COR-L47 (cell line): ENCODE measurements around the gene LRIG1.

Experiments
- DNase-seq: peaks from one replicate; lab custom pipeline; 2025; lab: John Stamatoyannopoulos, UW

LRIG1 gene

GRCh38 chr3:66486646-66487045 is 14.2 kb downstream of the LRIG1 start:
- no peak for DNase-seq

DNA sequence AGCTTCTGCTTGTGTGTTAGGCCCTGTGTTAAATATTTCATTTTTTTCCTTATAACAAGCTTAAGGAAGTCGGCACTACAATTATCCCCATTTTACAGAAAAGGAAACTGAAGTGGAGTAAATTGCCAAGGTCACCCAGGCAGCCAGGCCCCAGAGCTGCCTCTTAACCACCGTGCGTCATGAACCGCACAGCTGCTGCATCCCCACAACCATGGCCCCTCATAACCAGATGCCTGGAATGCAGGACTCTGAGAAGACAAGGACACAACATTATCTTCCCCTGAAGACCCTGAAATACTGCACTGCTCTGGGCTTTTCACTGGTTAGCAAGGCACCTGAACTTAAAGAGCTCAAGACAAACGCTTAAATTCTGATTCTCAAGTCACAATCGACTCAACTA is 14.6 kb downstream of the LRIG1 start:
- no peak for DNase-seq

DNA sequence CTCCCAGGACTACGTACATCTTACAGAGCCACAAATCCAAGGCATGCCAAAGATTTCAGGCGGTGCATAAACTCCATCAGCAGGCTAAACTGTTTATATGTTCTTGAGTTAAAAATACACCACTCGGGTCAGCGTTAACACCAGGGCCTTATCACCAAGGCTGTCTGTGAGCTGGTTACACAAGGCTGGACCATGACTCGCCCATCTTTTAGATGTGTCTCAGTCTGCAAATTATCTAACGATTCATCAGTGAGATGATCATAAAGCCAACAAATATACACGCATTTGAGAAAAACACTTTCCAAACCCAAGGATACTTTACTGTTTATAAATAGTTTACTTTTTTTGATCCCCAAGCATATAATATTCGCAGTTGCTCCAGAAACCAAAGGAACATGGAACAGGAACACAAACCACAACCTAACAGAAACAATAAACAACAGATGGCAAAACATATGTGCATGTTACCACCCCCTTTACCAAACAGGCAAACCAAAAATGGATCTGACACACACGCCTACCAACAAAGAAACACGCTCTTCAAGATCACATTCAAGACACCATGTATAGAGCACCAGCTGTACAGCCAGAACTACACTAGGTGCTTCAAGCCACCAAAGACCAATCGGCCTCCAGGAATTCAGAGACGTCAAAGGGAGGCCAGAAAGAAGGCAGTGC is 15.4 kb downstream of the LRIG1 start:
- DNase-seq: no peak

GRCh38 chr3:66484106-66484844 is 16.5 kb downstream of the LRIG1 start:
- no peak for DNase-seq

DNA sequence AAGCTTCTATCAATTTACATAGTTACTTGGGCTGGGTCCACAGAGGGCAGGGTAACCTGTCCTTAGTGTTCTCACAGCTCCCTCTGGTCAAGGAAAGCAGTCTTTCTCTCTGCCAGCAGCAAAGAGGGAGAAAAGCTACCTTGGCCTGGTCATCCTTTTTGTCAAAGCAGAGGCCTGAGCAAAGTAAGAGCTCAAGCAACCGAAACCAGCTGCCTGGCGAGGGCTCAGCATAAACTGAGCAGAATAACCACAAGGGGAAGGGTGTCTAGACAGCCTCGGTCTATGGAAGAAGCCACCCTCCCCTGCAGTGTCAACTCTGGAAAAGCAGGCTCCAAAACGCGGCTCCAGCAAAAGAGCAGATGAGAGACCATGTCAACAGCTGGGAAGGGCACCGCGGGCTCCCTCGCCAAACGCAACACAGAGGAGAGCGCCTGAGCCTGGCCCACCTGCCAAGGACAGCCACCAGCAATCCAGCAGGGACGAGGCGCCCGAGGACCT is 17.4 kb downstream of the LRIG1 start:
- no peak for DNase-seq

- no peak for DNase-seq
Observed at GRCh38 chr3:66483006-66483405, 17.8 kb downstream of the LRIG1 start.

DNA sequence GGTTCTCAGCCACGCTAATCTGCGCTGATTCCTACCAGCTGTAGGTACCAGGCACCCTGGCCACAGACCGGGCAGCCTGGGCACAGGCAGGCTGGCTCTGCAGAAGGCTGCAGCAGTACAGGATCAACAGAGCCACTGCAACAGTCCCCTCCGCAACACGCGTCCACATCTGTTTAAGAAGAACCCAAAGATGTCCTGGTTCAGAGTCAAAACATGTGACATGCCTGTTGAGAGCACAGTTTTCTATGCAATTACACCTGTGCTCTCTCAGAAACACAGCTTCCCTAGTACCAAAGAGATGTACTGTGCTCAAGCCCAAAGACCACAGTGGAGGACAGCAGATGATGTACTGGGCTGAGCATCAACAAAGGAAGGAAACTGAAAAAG is 18.8 kb downstream of the LRIG1 start:
- no peak for DNase-seq

DNA sequence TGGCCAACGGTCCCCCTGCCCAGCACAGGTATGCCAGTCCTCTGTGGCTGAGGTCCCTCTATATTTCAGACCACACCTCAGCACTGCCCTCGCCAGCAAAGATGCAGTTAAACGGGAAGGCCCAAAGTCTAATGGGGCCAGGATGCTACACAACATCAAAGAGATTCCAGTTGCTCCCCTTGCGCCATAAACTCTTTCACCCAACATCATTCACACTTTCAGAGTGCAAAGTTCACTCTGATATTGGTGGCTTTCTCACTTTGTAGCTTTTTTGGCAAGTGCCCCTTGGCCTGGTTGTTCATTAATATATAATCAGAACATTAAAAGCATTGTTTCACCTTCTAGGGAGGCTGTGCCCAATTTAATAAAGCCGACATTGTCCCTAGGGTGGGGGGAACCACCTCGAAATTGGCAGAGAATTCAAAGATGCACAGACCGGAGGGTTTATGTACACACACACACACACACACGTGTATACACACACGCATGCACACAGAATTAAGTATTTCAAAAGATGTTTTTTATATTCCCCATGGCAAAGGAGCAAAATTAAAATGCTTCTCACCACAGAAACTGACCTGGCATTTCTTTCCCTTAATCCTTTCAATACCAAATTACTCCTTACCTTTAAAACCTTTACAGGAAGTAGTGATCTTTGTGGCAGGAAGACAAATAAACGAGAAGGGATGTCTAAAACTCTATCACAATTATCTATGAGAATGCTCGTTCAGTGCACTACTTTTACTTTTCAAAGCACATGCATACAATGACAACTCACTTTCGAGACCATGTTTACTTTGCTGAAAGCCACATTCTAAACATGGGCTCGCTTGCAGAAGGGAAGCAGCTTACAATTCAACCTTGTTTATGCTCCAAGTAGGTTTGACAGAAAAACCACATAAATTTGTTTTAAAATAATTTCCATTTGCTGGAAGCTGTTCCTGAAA is 19.5 kb downstream of the LRIG1 start:
- DNase-seq: no peak

GRCh38 chr3:66480666-66481065 is 20.2 kb downstream of the LRIG1 start:
- DNase-seq: no peak

DNA sequence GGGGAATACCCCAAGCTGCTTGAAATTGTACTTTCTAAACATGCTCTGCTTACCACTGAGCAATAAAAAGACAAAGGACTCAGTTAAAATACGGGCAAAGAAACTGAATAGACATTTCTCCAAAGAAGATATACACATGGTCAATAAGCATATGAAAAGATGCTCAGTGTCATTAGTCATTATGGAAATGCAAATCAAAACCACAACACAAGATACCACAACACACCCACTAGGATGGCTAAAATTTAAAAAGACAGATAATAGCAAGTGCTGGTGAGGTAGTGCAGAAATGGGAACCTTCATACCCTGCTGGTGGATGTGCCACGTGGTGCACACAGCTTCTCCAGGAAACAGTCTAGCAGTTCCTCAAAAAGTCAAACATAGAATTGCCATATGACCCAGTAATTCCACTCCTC is 21.3 kb downstream of the LRIG1 start:
- no peak for DNase-seq

GRCh38 chr3:66478960-66479359 is 21.9 kb downstream of the LRIG1 start:
- no peak for DNase-seq

GRCh38 chr3:66477856-66478255 is 23.0 kb downstream of the LRIG1 start:
- no peak for DNase-seq

- DNase-seq: no peak
Observed at GRCh38 chr3:66476852-66477381, 23.9 kb downstream of the LRIG1 start.

DNA sequence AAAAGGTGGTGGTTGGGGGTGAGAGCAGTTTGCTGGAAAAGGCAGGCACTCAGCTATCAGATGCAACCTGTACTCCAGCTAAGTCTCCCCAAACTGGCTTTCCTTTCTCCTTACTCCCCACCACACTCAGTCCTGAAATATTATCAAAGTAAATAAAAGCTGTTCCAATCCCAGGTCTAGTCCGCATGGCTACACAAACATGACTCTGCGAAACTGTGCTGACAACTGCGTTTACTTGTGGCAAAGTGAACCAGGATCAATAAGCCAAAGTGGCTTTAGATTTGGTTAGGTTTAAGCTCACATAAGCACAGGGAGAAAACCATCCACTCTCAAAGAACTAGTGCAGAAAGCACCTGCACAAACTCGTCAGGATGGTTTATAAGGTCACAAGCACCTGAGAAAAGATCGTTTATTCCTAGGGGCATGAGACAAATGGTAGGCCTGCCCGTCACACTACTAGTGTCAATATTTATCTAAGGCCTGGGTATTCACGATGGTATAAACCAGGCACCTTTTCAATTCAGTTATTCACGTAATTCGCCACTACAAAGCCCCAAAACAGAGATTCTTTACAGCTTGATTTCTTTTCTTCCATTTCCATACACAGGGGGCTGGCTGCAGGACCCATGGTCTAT is 25.3 kb downstream of the LRIG1 start:
- DNase-seq: peak; percentile 37

GRCh38 chr3:66473692-66474091 is 27.1 kb downstream of the LRIG1 start:
- DNase-seq: no peak

GRCh38 chr3:66473181-66473580 is 27.6 kb downstream of the LRIG1 start:
- no peak for DNase-seq

- no peak for DNase-seq
Observed at GRCh38 chr3:66472313-66473134, 28.3 kb downstream of the LRIG1 start.

GRCh38 chr3:66470956-66471686 is 29.7 kb downstream of the LRIG1 start:
- no peak for DNase-seq

DNA sequence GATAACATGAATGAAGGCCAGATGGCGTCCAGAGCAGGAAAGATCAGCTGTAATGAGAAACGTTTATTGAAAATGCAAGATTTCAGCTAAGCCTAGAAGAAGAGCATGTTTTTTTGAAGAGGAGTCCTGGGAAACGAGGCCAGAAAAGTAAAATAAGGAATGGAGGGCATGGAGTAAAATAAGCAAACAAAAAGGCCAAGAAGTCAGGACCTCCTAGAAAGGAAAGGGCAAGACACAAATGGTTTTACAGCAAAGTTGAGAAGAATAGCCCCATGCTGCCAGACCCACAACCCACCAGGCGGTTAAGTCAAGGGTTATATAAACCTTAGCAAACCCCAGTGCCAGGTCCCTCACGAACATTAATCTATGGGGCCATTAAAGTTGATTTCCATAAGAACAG is 30.5 kb downstream of the LRIG1 start:
- DNase-seq: no peak

GRCh38 chr3:66469220-66469640 is 31.6 kb downstream of the LRIG1 start:
- DNase-seq: no peak
